PC-3 (cell line): ENCODE data around the gene LIPA. TPM values are rescaled to one million over a fixed set of nuclear protein-coding genes. Genes with fewer than 3 reads are reported as not detected.

ENCODE experiments used
- ATAC-seq: fragments of 200-7000 bp; cut with Tn5 transposase; 2 replicates; pipeline ENCODE4 v1.9.1; 2020; ENCODE audit warnings: mild to moderate bottlenecking, moderate library complexity
- BruUV-seq: library from RNA; stranded (reverse); fragments of 400-500 nt; replicated peaks from 2 replicates; lab custom pipeline; 2021; lab: Mats Ljungman, UMichigan
- CTCF ChIA-PET: fragments of 300-600 bp; sonication (Branson Sonifier 250); formaldehyde crosslinking; loops from one replicate; lab custom pipeline; 2022; ENCODE audit warnings: antibody characterized with exemption; lab: Charles Lee
- POLR2A ChIA-PET: fragments of 300-600 bp; sonication (Branson Sonifier 250); formaldehyde crosslinking; loops from one replicate; lab custom pipeline; 2022; ENCODE audit warnings: antibody characterized with exemption; ENCODE audit not compliant: unreplicated experiment; lab: Charles Lee
- DNase-seq: peaks from one replicate; pipeline ENCODE4 v3.0.0-alpha.2; 2015
- H2AFZ ChIP-seq: fragments of 300-600 bp; sonication (generic); 2 replicates; pipeline ENCODE4 v1.6.0; 2016; ENCODE audit warnings: antibody characterized with exemption, low read length
- H3F3A ChIP-seq: fragments of 300-600 bp; sonication (generic); one replicate; pipeline ENCODE4 v1.6.0; 2017; ENCODE audit warnings: antibody characterized with exemption, low read length, control low read depth, mild to moderate bottlenecking; ENCODE audit not compliant: unreplicated experiment
- H3K27ac ChIP-seq: fragments of 300-600 bp; sonication (generic); 2 replicates; pipeline ENCODE4 v1.5.1; 2016; ENCODE audit warnings: mild to moderate bottlenecking, low read length
- H3K27me3 ChIP-seq: fragments of 300-600 bp; sonication (generic); 2 replicates; pipeline ENCODE4 v1.6.1; 2016; ENCODE audit warnings: low read length, mixed read lengths
- H3K36me3 ChIP-seq: fragments of 300-600 bp; sonication (generic); 2 replicates; pipeline ENCODE4 v1.6.1; 2016; ENCODE audit warnings: low read depth, mixed run types, low read length, mixed read lengths
- H3K4me1 ChIP-seq: fragments of 300-600 bp; sonication (generic); 2 replicates; pipeline ENCODE4 v1.5.1; 2016; ENCODE audit warnings: low read length; ENCODE audit not compliant: insufficient read depth
- H3K4me2 ChIP-seq: fragments of 300-600 bp; sonication (generic); 2 replicates; pipeline ENCODE4 v1.6.0; 2016; ENCODE audit warnings: low read length
- H3K4me3 ChIP-seq: fragments of 300-600 bp; sonication (generic); 2 replicates; pipeline ENCODE4 v1.5.1; 2016; ENCODE audit warnings: mild to moderate bottlenecking, low read length, mixed read lengths
- H3K79me2 ChIP-seq: fragments of 300-600 bp; sonication (generic); 2 replicates; pipeline ENCODE4 v1.6.1; 2017; ENCODE audit warnings: low read length, mixed read lengths
- H3K9ac ChIP-seq: fragments of 300-600 bp; sonication (generic); 2 replicates; pipeline ENCODE4 v1.6.0; 2016; ENCODE audit warnings: mild to moderate bottlenecking, low read length
- H3K9me2 ChIP-seq: fragments of 300-600 bp; sonication (generic); replicated peaks from 2 replicates; pipeline ENCODE4 v1.6.1; 2016; ENCODE audit warnings: mixed run types, low read length, mixed read lengths
- H3K9me3 ChIP-seq: fragments of 300-600 bp; sonication (generic); 2 replicates; pipeline ENCODE4 v1.6.1; 2016; ENCODE audit warnings: low read length, mixed read lengths
- H4K20me1 ChIP-seq: fragments of 300-600 bp; sonication (generic); 2 replicates; pipeline ENCODE4 v1.6.1; 2016; ENCODE audit warnings: low read length, mixed read lengths
- EZH2 ChIP-seq: fragments of 300-600 bp; sonication (generic); IDR thresholded peaks from one replicate; pipeline ENCODE4 v1.6.1; 2017; ENCODE audit warnings: antibody characterized with exemption, mild to moderate bottlenecking, low read length; ENCODE audit not compliant: unreplicated experiment
- EZH2phosphoT487 ChIP-seq: fragments of 300-600 bp; sonication (generic); IDR thresholded peaks from 2 replicates; pipeline ENCODE4 v1.6.1; 2018; ENCODE audit warnings: mild to moderate bottlenecking, antibody characterized with exemption, low read length, borderline replicate concordance
- intact Hi-C: fragments of 100-400 bp; cut with micrococcal nuclease; formaldehyde crosslinking; loops from 2 replicates; pipeline ENCODE4 v1.9.0; 2023
- total RNA-seq: library from RNA; depleted of rRNA; stranded (reverse); fragments of >200 nt; gene quantifications from 2 replicates; pipeline ENCODE4 v1.2.3, GENCODE V29; 2014
- TF ChIP-seq, protein P1 (sequence below): fragments of 300-600 bp; sonication (generic); conservative IDR thresholded peaks from 2 replicates; pipeline ENCODE4 v1.5.1; 2017; ENCODE audit warnings: antibody characterized with exemption, low read depth, mild to moderate bottlenecking, low read length

Gene LIPA
- total RNA-seq, 1 experiment from 2014 or later, result 55.7 TPM

DNA sequence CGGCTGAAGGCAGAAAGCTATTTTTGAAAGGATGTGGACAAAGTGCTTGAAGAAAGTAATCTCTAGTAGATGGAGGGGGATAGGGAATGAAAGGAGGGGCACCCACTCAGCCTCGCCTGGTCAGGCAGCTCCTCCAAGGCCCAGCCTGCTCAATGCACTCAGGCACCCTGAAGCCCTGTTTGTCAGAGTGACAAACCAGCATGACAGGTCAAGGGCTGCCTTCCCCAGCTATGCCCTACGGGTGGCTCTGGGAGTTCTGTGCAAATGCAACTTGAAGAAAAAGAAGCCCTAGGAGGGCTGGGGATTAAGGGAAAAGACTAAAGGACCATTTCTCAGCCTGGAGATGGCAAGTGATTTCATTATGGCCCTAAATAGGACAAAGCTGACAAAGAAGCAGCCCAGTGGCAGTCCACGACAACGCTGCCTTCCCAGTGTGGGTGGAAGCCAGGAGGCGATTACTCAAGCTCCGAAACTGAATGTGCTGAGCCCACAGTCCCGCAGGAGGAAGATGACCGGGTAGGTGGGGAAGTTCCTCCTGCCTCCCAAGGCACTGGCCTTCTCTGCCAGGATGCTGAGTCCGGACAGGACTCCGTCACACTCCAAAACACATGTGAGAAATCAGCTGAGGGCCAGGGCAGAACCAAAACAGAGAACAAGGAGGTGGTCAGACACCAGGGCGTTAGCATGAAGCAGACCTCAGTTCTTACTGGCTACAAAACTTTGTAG, 16.3 kb downstream of the LIPA start:
- POLR2A ChIA-PET, result no interaction called here
- no peaks in the 10 kb centered on the region for H3K79me2 ChIP-seq
- no TSS peak for BruUV-seq

DNA sequence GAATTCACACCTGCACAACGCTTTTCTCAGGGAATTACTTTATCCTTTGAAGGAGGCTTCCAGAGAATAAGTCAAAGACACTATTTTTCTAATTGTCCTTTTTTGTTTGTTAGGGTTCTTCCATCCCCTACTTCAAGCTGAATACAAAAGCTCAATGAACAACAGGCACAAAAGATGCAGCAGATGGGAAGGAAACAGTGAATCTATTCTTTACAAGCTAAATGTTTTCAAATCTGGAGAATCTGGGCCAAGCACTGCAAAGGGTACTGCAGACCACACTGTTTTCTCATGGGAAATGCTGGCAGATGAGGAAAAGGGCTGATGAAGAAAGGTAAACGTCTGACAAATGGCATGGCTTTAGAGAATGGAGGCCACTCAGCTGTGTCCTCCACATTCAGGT, 18.5 kb downstream of the LIPA start:
- H3K4me2 ChIP-seq, result no peak overlapping the region
- H2AFZ ChIP-seq, result no peak overlapping the region
- ATAC-seq, result no peak
- no peaks in the 10 kb centered on the region for H3K9me2 ChIP-seq
- no peaks in the 10 kb centered on the region for H3F3A ChIP-seq
- H3K27me3 ChIP-seq, result no peaks in the 10 kb centered on the region
- H4K20me1 ChIP-seq, result no peaks in the 10 kb centered on the region
- H3K4me1 ChIP-seq, result no peaks in the 10 kb centered on the region
- POLR2A ChIA-PET, result no interaction called here
- DNase-seq, result no peak
- H3K4me3 ChIP-seq, result no peak overlapping the region
- no peaks in the 10 kb centered on the region for H3K9me3 ChIP-seq
- H3K79me2 ChIP-seq, result no peaks in the 10 kb centered on the region
- intact Hi-C loops, result no loop called here
- TF ChIP-seq, protein P1, sequence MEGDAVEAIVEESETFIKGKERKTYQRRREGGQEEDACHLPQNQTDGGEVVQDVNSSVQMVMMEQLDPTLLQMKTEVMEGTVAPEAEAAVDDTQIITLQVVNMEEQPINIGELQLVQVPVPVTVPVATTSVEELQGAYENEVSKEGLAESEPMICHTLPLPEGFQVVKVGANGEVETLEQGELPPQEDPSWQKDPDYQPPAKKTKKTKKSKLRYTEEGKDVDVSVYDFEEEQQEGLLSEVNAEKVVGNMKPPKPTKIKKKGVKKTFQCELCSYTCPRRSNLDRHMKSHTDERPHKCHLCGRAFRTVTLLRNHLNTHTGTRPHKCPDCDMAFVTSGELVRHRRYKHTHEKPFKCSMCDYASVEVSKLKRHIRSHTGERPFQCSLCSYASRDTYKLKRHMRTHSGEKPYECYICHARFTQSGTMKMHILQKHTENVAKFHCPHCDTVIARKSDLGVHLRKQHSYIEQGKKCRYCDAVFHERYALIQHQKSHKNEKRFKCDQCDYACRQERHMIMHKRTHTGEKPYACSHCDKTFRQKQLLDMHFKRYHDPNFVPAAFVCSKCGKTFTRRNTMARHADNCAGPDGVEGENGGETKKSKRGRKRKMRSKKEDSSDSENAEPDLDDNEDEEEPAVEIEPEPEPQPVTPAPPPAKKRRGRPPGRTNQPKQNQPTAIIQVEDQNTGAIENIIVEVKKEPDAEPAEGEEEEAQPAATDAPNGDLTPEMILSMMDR, result no peak
- no peak for TF ChIP-seq EZH2phosphoT487
- TF ChIP-seq EZH2, result no peak
- no TSS peak for BruUV-seq
- no peaks in the 10 kb centered on the region; the same call in 1 of the 2 replicates for H3K36me3 ChIP-seq
- H3K27ac ChIP-seq, result no peak overlapping the region
- no peak overlapping the region for H3K9ac ChIP-seq
- CTCF ChIA-PET, result no interaction called here

More for the DNA sequence above, 16.3 kb downstream of the LIPA start:
- Histone ChIP-seq H3K27ac (no peak overlapping the region), H3K9me3 (no peaks in the 10 kb centered on the region), H3K9me2 (no peaks in the 10 kb centered on the region), H3K4me3 (no peak overlapping the region), H3K4me1 (no peaks in the 10 kb centered on the region), H3K4me2 (no peak overlapping the region), H3F3A (no peaks in the 10 kb centered on the region), H3K36me3 (peaks cover 10% of the 10 kb centered on the region; the same call in 1 of the 2 replicates), H4K20me1 (no peaks in the 10 kb centered on the region), H3K9ac (no peak overlapping the region), H3K27me3 (no peaks in the 10 kb centered on the region), H2AFZ (no peak overlapping the region)
- ATAC-seq, result no peak
- intact Hi-C loops, result no loop called here
- CTCF ChIA-PET, result no interaction called here
- no peak for DNase-seq
- TF ChIP-seq EZH2 (no peak), EZH2phosphoT487 (no peak)
- TF ChIP-seq, protein P1, result no peak

DNA sequence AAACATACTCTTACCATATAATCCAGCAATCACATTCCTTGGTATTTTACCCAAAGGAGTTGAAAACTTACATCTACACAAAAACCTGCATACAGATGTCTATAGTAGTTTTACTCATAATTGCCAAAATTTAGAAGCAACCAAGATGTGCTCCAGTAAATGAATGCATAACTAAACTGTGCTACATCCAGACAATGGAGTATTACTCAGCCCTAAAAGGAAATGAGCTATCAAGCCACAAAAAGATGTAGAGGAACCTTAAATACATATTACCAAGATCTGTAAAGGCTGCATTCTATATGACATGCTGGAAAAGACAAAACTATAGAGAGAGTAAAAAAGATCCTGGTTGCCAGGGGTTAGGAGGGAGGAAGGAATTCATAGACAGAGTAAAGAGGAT, 22.6 kb downstream of the LIPA start:
- no peak overlapping the region for H2AFZ ChIP-seq
- intact Hi-C loops, result no loop called here
- H3K27ac ChIP-seq, result no peak overlapping the region
- TF ChIP-seq EZH2, result no peak
- no peak for TF ChIP-seq EZH2phosphoT487
- TF ChIP-seq, protein P1, result no peak
- H3K4me2 ChIP-seq, result no peak overlapping the region
- H4K20me1 ChIP-seq, result no peaks in the 10 kb centered on the region
- no peak overlapping the region for H3K9ac ChIP-seq
- DNase-seq (no peak), ATAC-seq (no peak)
- ChIA-PET CTCF (no interaction called here), POLR2A (no interaction called here)
- no peaks in the 10 kb centered on the region for H3K9me2 ChIP-seq
- no peaks in the 10 kb centered on the region for H3K9me3 ChIP-seq
- no peaks in the 10 kb centered on the region for H3K27me3 ChIP-seq
- no TSS peak for BruUV-seq
- no peaks in the 10 kb centered on the region for H3F3A ChIP-seq
- no peaks in the 10 kb centered on the region for H3K79me2 ChIP-seq
- H3K4me1 ChIP-seq, result no peaks in the 10 kb centered on the region
- peaks cover 10% of the 10 kb centered on the region; the same call in 1 of the 2 replicates for H3K36me3 ChIP-seq
- H3K4me3 ChIP-seq, result no peak overlapping the region
